Stimulated activated CD4-positive, alpha-beta T cell treated with anti-CD3 and anti-CD28 coated beads, TNF-alpha, amount 100 ng/mL, for 1 hour (primary cell): ENCODE measurements around the gene SRRM3.
"Not testable (repeated sequence)": the region's sequence is repeated elsewhere in the genome, so short reads cannot be mapped to it uniquely, and the experiment has no call there.

ENCODE experiments used
- DNase-seq, 3 donors: peaks; one replicate each; pipeline ENCODE4 v3.0.0-alpha.2; 2020; ENCODE audit warnings: low read depth in 3 of 3, low spot score in 1 of 3

The SRRM3 gene

DNA sequence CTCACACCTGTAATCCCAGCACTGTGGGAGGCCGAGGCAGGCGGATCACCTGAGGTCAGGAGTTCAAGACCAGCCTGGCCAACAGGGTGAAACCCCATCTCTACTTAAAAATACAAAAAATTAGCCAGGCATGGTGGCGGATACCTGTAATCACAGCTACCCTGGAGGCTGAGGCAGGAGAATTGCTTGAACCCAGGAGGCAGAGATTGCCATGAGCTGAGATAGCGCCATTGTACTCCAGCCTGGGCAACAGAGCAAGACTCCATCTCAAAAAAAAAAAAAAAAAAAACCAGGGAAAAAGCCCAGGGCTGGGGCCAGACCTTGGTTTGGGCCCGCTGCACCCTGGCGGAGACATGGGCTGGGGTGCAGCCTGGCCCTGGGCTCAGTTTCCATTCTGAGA is 110.1 kb downstream of the SRRM3 start:
- DNase-seq, result not testable (repeated sequence)

DNA sequence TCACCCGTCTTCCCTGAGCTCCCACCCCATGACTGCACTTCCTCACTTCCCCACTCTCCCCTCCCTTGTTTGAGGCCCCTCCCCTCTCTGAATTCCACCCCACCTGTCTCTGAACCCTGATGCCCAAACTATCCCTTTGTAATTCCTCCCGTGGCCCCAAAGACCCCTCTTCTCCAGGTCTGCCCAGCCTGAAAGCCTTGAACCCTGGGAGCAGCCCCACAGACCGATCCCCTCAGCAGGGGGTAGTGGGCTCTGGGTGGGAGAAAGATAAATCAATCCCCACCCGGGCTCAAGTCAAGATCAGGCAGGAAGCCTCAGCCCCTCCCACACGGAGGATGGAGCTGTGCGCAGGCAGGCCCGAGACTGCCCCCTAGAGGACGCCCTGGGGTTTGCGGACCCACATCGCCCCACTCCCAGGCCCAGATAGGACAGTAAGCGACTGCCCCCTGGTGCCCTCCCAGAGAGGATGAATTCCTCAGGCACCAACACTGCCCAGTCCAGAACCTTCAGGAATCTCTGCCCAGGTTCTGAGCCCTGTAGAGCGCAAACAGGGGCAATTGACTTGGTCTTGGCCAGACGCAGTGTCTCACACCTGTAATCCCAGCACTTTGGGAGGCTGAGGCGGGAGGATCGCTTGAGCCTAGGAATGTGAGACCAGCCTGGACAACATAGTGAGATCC is 112.5 kb downstream of the SRRM3 start:
- DNase-seq, result peak; percentile 87 to 98 (median 93)

DNA sequence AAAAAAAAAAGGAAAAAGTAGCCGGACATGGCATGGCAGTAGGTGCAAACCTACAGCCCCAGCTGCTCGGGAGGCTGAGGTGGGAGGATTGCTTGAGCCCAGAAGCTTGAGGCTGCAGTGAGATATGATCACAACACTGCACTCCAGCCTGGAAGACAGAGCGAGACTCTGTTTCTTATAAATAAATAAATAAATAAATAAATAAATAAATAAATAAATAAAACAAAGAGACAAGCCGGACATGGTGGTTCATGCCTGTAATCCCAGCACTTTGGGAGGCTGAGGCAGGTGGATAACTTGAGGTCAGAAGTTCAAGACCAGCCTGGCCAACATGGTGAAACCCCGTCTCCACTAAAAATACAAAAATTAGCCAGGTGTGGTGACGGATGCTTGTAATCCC is 113.0 kb downstream of the SRRM3 start:
- not testable (repeated sequence) for DNase-seq

- DNase-seq, result no peak
Measured at GRCh38 chr7:76315364-76315763, 113.7 kb downstream of the SRRM3 start.

GRCh38 chr7:76316984-76317781 is 115.5 kb downstream of the SRRM3 start:
- no peak for DNase-seq

DNA sequence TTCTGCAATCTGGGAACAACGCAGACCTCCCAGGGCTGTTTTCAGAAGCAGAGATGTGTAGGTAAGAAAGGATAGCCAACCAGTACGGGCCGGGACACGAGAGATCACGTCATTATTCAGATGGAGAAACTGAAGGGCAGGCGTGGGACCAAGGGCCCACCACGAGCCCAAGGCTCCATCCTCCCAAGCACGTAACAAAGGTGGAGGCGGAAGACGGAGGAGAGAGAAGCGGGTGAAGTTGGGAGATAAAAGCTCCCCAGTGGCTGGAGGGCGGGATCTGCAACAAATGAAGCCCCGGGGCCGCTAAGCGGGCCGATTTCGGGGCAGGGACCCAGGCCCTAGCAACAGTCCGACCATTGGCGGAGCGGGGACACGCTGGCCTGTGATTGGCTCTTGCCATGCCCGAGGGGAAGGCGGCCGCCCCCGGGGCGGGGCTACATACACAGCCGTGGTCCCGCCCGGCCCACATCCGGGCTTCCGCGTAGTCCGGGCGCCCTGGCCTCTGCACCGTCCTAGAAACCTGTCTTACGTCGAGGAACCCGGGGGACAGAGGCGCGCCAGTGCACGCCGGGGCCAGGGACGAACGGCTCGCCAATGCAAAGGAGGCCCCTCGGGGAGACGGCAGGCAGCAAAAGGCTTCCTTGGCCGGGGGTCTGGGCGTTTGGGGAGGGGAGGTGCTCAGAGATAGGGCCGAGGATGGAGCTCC is 116.2 kb downstream of the SRRM3 start:
- peak; percentile 86 to 90 (median 89) for DNase-seq

GRCh38 chr7:76318488-76319353 is 117.0 kb downstream of the SRRM3 start:
- no peak for DNase-seq

DNA sequence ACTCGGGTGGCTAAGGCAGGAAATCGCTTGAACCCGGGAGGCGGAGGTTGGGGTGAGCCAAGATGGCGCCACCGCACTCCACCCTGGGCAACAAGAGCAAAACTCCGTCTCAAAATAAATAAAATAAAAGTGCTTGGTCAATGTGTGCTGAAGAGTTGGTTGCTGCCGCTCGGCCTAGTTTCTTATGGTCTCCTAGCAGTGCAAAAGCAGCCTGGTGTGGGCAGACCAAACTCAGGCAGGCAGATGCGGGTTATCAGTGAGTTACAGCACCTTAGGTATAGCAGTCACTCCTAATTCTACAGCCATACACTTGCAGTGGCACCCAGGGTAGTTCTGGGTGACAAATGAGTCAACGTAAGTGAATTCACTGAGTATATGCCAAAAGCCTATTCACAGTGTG is 123.4 kb downstream of the SRRM3 start:
- DNase-seq, result no peak

DNA sequence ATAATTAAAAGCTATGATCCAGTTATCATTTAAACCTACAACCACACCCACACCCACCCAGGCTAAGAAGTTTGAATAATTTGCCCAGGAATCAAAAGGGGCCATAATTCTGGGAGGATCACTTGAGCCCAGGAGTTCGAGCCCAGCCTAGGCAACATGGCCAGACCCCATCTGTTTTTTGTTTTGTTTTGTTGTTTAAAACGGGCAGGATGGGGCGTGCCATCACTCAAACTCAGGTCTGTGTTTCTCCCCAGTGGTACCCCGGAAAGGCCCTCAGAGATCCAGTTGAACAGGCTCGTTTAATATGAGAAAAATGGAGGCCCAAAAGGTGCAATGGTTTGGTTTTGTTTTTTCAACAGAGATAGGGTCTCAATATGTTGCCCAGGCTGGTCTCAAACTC is 124.1 kb downstream of the SRRM3 start:
- DNase-seq, result no peak

DNA sequence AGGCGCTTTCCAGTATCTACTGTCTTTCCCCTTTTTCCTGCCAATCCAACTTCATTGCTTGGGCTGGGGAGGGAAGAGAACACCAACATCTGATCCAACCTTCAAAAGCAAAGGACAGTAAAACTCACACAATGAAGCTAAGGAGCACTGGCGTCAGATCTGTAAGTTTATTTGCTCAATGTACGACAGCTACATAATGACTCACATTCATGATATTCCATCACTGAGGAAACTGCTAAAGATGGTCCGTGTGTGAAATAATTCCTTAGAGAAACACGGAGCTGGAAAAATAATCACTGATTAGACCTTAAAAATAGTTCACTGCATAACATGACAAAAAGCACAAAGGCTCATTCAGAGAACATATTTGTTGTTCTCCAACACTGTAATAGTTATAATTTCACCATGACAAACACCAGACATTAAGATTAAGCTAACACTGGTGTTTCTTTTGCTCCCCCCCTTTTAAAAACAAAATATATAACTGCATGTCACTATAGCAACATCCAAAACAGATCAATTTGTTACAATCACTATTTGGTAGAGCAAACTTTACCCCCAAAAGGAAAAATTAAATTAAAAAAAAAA is 125.0 kb downstream of the SRRM3 start:
- DNase-seq, result no peak

- DNase-seq, result no peak
Measured at GRCh38 chr7:76327610-76328009, 125.9 kb downstream of the SRRM3 start.

DNA sequence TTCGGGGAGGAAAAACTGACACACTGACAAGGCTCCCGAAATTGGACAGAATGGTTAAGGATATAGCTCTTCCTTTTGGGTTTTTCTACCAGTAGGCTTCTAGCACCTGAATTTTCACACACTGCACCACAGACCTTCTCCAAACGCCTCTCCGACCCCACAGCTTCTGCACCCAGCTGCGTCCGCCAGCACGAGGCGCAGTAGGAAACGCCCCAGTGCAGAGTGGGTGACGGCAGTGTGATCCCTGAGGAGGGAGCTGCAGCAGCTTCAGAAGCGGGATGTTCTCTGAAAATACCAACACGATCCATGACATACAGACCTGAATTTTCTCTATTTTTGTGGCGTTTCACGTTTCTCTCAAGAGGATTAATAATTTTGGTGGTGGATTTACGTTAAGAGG is 126.7 kb downstream of the SRRM3 start:
- DNase-seq, result no peak

- no peak for DNase-seq
Measured at GRCh38 chr7:76329479-76329878, 127.8 kb downstream of the SRRM3 start.

- no peak for DNase-seq
Measured at GRCh38 chr7:76330261-76330660, 128.6 kb downstream of the SRRM3 start.

DNA sequence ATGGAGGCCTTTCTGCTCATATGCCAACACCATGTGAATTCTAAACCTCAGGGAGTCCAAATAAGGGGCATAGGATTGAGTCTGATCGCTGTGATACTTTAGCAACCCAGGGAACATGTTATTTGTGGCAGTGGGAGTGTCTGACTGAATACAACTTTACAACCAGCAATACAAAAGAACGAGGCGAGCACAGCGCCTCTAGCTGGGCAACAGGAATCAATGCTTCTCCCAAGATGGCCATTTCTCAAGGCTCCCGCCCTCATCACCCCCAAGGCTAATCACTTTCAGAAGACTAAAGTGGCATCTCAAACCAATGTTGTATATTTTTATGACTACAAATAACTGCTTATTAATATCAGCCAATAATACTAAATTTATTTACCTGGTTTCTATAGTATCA is 129.0 kb downstream of the SRRM3 start:
- no peak for DNase-seq

DNA sequence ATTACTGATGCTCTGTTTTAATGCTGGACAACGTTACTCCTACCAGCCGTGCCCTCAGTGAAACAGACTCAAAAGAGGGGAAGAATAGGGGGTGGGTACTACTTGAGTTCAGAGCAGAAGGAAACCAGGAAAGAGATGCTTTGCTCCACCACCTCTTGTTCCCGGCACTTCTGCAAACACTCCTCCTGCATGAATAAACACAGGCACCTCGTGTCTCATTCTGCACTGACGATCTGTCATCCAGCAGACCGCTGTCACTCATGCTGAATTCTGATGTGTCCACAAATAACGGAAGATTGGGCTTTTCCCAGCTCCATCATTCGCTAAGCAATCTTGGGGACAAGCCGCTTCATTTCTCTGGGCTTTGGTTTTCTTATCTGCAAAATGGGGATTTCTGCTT is 130.4 kb downstream of the SRRM3 start:
- no peak for DNase-seq

- DNase-seq, result no peak
Measured at GRCh38 chr7:76333511-76334101, 131.9 kb downstream of the SRRM3 start.

DNA sequence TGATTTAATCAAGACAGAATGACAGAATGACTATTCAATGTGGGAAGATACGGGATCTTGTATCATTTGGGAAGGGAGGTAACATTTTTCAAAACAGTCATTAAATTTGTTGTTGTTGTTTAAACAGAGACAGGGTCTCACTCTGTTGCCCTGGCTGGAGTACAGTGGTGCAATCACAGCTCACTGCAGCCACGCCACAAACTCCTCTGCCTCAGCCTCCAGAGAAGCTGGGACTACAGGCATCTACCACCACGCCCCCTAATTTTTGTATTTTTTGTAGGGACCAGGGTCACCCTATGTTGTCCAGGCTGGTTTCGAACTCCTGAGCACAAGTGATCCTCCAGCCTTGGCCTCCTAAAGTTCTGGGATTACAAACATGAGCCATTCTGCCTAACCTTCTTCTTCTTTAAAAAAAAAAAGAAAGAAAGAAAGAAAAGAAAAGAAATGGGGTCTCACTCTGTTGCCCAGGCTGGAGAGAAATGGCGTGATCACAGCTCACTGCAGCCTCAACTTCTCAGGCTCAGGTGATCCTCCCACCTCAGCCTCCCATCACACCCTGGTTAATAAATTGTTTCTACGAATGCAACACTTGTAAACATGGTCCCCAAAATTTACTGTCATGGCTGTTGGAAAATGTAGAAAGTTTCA is 132.7 kb downstream of the SRRM3 start:
- DNase-seq, result no peak

- DNase-seq, result not testable (repeated sequence)
Measured at GRCh38 chr7:76335417-76335816, 133.7 kb downstream of the SRRM3 start.

- no peak for DNase-seq
Measured at GRCh38 chr7:76336094-76336493, 134.4 kb downstream of the SRRM3 start.
